Hepatocyte (in vitro differentiated cells): Measurements from ENCODE around the gene RTN4RL2.
A peak's percentile ranks its signal among the peaks of the same experiment; 100 is the strongest.

Experiments
- EZH2phosphoT487 ChIP-seq: fragments of 200-600 bp; sonication (generic); IDR thresholded peaks from one replicate; pipeline ENCODE4 v1.6.1; 2018; ENCODE audit warnings: antibody characterized with exemption, mild to moderate bottlenecking, low read depth, moderate library complexity; ENCODE audit not compliant: unreplicated experiment, severe bottlenecking
- TF ChIP-seq, protein P1 (sequence below): fragments of 200-600 bp; sonication (generic); IDR thresholded peaks from 2 replicates; pipeline ENCODE4 v1.5.1; 2016; ENCODE audit warnings: antibody characterized with exemption, mild to moderate bottlenecking; ENCODE audit not compliant: poor library complexity

- TF ChIP-seq, protein P1, sequence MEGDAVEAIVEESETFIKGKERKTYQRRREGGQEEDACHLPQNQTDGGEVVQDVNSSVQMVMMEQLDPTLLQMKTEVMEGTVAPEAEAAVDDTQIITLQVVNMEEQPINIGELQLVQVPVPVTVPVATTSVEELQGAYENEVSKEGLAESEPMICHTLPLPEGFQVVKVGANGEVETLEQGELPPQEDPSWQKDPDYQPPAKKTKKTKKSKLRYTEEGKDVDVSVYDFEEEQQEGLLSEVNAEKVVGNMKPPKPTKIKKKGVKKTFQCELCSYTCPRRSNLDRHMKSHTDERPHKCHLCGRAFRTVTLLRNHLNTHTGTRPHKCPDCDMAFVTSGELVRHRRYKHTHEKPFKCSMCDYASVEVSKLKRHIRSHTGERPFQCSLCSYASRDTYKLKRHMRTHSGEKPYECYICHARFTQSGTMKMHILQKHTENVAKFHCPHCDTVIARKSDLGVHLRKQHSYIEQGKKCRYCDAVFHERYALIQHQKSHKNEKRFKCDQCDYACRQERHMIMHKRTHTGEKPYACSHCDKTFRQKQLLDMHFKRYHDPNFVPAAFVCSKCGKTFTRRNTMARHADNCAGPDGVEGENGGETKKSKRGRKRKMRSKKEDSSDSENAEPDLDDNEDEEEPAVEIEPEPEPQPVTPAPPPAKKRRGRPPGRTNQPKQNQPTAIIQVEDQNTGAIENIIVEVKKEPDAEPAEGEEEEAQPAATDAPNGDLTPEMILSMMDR, result peak; percentile 95
- TF ChIP-seq EZH2phosphoT487, result no peak
Observed at GRCh38 chr11:57456960-57457642, 3.2 kb upstream of the RTN4RL2 start.
